ENCODE data around the gene OSBPL5. TPM values are rescaled to one million over a fixed set of nuclear protein-coding genes. Genes with fewer than 3 reads are reported as not detected.

The OSBPL5 gene
- total RNA-seq, 1 donor from 2014 or later = 19.6 TPM

- no peak for DNase-seq
These were observed 15.9 kb downstream of the OSBPL5 start for GRCh38 chr11:3148990-3149851.

DNA sequence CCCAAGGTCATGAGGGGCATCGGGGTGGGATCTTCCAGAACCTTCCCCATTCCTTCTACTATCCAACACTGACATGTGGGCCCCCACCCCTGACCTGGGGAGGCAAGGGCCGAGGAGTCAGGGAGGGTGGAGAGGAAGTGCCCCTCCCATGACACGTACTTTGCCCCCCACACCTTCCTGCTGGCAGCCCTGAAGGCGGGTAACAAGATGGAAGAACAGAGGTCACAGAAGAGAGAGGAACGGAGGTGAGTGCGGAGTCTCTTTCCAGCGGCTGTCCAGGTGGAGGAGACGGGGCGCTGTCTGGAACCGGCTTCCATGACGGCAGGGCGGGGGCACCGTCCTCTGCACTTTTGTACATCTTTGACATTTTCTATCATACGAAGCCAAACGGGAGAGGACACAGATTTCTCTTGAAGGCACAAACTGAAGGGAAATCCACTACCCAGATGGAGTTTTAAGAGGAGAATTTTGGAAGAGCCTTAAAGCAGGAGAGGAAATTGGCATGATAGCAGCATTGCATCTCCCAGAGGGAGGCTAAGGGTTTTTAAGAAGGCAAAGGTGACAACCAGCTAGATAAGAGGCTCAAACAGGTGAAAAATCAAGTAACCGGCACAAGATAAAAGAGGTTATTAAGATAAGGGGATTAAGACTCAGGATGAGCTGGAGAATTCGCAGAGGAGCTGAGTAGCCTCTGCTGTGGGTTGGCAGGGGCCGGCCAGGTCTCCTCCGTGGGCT is 16.7 kb downstream of the OSBPL5 start:
- no peak for DNase-seq

DNA sequence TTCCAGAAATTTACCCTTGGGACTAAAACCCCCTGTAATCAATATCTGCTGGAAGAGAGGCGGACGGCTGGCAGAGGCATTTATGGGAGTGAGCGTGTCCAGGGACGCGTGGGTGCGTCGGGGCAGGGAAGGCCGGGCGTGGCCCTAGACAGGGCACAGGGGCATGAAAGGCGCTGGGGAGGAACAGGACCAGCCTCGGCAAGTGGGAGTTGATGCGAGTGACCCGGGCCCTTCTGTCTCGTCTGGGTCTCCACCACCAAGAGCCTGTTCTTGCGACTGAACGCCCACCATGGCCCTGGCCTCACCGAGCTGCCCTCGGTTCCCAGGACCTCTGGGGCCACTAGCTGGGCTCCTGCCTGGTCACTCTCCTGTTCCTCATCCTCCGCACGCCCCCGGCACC is 17.5 kb downstream of the OSBPL5 start:
- no peak for DNase-seq

DNA sequence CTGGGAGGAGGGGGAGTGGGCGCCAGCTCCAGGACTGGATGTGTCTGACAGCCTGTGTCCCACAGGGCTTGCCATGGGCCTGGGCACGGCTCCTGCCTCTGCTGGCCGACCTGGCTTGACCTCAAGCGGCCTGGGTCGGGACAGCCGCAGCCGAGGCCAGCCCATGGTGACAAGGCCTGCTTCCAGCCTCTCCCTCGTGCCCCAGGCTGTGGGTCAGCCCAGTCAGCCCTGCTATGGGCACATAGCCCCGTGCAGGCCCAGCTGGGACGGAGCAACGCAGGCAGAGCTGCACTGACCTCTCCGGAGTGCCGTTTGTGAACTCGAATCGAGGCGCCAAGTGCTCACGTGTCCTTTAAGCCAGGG is 17.9 kb downstream of the OSBPL5 start:
- DNase-seq = no peak

- DNase-seq = no peak
These were observed 18.4 kb downstream of the OSBPL5 start for GRCh38 chr11:3146612-3147256.

- DNase-seq = no peak
These were observed 19.9 kb downstream of the OSBPL5 start for GRCh38 chr11:3145206-3145520.

GRCh38 chr11:3144296-3145205 is 20.6 kb downstream of the OSBPL5 start:
- no peak for DNase-seq

DNA sequence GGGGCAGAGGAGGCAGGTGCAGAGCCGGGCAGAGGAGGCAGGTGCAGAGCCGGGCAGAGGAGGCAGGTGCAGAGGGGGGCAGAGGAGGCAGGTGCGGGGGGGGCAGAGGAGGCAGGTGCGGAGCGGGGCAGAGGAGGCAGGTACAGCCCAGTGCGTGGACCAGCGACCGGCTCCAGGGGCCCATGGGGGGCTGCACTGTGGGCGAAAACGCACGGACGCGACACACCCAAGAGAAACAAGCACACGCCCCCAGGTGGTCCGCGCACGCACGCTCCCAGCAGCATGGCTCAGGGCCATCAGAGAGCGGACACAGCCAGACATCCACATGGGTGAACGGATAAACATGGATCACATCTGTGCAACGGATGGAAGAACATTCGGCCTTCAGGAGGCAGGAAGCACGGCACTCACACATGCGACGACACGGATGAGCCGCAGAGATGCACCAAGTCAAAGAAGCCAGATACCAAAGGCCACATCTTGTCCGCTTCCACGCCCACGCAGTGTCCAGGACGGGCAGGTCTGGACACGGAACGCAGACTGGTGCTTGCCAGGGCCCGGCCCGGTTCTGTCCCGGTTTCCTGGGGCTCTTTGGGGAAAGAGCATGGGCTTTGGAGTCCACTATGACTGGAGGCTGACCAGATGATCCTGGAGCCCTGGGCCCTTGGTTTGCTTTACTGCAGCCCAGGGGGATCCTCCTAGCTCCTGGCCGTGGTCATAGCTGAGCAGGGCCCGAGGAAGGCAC is 21.8 kb downstream of the OSBPL5 start:
- DNase-seq = peak; percentile 31

GRCh38 chr11:3140291-3140603 is 24.9 kb downstream of the OSBPL5 start:
- DNase-seq = no peak

DNA sequence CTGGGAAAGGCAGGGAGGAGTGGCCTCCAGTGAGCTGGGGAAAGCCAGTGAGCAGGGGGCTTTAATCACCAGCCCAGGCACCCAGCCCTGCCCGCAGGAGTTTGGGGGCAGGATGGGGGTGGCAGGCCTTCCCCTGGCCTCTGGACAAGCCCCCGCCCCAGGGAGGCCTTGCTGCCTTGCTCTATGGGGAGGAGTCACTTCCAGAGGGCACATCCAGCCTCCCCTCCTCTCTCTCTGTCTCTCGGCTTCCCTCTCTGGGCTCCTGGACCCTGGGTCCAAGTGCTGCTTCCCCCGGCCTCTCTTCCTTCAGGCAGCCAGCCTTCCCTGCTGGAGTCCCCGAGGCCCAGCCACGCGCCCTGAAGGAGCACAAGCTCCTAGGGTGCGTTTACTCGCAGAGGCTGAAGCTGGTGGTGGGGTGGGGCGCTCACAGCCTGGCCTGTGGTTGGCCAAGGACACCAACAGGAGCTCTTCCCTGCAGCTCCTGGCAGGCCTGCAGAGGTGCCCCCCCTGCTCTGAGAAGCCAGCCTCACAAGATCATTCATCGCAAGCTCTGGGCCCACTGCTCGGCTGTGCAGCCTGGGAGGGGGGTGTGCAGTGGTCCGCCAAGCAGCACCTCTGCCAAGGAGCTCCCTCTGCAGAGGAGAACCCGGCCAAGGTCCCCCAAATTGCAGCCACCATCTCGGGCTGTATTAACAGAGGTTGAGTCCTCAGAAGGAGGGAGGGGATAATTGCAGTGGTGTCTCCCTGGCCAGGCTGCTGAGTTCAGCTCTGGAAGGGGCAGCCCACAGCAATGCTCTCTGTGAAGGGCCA is 25.4 kb downstream of the OSBPL5 start:
- DNase-seq = no peak

GRCh38 chr11:3139086-3139440 is 26.0 kb downstream of the OSBPL5 start:
- DNase-seq = no peak

DNA sequence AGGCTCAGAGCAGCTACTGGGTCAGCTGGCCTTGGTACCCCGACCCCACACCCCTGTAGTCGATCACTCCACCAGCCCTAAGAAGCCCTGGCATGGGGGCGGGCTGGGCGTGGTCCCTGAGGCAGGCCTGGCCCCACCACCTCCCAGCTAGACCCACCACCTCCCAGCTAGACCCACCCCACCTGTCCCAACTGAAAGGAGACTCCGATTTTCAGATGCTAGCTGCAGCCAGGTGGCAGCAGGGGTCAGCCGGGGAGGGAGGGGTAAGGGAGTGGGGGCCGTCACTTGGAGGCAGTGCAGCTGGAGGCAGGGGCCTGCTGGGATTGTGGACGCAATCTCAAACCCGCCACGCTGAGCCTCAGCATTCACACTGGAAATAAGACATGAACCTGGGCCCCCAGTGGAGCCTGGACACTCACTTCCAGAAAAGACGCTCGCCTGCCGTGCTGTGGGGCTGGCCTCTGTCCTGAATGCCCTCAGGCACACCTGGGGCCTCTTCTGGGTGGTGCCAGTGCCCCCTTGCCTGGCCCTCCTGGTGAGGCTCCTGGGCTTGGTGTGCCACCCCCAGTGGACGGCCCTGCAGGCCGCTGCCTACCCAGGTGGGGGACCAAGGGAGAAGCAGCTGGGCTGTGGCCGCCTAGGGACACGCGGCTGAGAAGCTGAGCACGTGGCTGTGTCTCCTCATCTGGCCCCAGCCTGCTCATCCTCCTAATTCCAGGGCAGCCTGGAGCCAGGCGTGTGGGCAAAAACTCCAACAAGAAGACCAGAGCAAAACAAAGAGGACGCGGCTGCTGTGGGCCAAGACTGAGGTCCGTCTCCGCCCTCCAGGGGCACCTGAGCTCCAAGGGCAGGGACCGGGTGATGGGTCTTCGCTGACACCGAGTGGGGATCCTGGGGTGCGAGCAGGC is 26.7 kb downstream of the OSBPL5 start:
- DNase-seq = no peak

- DNase-seq = no peak
These were observed 27.5 kb downstream of the OSBPL5 start for GRCh38 chr11:3137486-3138177.

- DNase-seq = no peak
These were observed 28.3 kb downstream of the OSBPL5 start for GRCh38 chr11:3136546-3137455.

- no peak for DNase-seq
These were observed 29.3 kb downstream of the OSBPL5 start for GRCh38 chr11:3135481-3136440.

DNA sequence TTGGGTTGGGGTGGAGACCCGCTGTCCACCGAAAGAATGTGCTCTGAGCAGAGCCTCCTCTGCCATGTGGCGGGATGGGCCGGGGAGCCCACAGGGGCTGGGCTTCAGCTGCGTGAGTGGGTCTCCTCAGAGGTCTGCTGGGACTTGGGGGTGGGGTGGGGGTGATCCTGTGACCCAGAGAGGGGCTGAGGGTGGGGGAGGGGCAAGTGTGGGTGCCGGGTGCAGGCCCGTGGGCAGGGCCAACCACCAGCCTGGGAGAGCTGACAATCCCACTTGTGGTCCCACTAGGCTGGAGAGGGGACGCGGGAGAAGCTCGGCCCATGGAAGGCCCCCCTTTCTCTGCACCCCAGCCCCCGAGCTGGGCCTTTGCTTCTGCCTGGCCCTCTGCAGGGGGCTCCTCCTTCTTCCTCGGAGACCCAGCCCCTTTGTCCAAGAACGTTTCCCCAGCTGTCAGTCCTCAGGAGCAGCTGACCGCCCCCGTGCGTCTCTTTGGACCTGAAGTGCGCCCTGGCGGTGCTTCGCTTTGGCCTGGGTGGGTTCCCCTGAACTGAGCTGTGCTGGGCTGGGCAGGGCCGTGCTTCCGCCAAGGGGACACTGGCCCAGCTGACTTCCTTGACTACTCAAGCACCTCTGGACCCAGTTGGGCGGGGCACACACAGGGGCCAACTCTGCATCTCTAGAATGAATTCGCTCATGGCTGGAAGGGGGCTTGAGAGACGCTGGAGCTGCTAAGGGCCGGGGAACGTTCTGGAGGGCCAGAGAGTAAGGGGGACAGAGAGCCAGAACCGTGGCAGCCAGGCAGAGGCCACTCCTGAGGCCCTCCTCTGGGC is 30.2 kb downstream of the OSBPL5 start:
- no peak for DNase-seq
